GM11168 (cell line): ENCODE results near the gene CENPP.

Experiments used
- in situ Hi-C: fragments of 300-500 bp; cut with MboI; formaldehyde crosslinking; loops from one replicate; pipeline ENCODE4 v1.12.0; 2022; ENCODE audit warnings: low sequenced_read_pairs; ENCODE audit not compliant: unreplicated experiment

Gene CENPP

GRCh38 chr9:92312887-92313623 is 12.7 kb upstream of the CENPP start:
- in situ Hi-C loops, result loop anchor here (25.0 kb wide), 1 partner anchor 324 kb away; no protein-coding TSS in a partner anchor

- in situ Hi-C loops, result loop anchor here (25.0 kb wide), 1 partner anchor 324 kb away; no protein-coding TSS in a partner anchor
These were observed 12.1 kb upstream of the CENPP start for GRCh38 chr9:92313624-92314012.

GRCh38 chr9:92315456-92315855 is 10.3 kb upstream of the CENPP start:
- in situ Hi-C loops, result loop anchor here (25.0 kb wide), 1 partner anchor 322 kb away; no protein-coding TSS in a partner anchor

GRCh38 chr9:92324431-92324830 is 1.3 kb upstream of the CENPP start:
- in situ Hi-C loops, result loop anchor here (25.0 kb wide), 1 partner anchor 313 kb away; no protein-coding TSS in a partner anchor

GRCh38 chr9:92324889-92325268 is 874 bp upstream of the CENPP start:
- in situ Hi-C loops, result loop anchor here (25.0 kb wide), 1 partner anchor 312 kb away; no protein-coding TSS in a partner anchor

- in situ Hi-C loops, result no loop called here
These were observed 293 bp downstream of the CENPP start for GRCh38 chr9:92325991-92326500.

GRCh38 chr9:92327283-92327850 is 1.6 kb downstream of the CENPP start:
- in situ Hi-C loops, result no loop called here

GRCh38 chr9:92328225-92328624 is 2.5 kb downstream of the CENPP start:
- in situ Hi-C loops, result no loop called here

- in situ Hi-C loops, result no loop called here
These were observed 7.0 kb downstream of the CENPP start for GRCh38 chr9:92332577-92333281.

GRCh38 chr9:92333282-92333634 is 7.5 kb downstream of the CENPP start:
- in situ Hi-C loops, result no loop called here

GRCh38 chr9:92341578-92341977 is 15.8 kb downstream of the CENPP start:
- in situ Hi-C loops, result no loop called here

- in situ Hi-C loops, result no loop called here
These were observed 17.2 kb downstream of the CENPP start for GRCh38 chr9:92342825-92343488.

GRCh38 chr9:92345582-92345981 is 19.8 kb downstream of the CENPP start:
- in situ Hi-C loops, result no loop called here

GRCh38 chr9:92349771-92350739 is 24.3 kb downstream of the CENPP start:
- in situ Hi-C loops, result no loop called here

- in situ Hi-C loops, result no loop called here
These were observed 25.0 kb downstream of the CENPP start for GRCh38 chr9:92350740-92351133.

- in situ Hi-C loops, result no loop called here
These were observed 27.3 kb downstream of the CENPP start for GRCh38 chr9:92353051-92353450.

- in situ Hi-C loops, result no loop called here
These were observed 33.7 kb downstream of the CENPP start for GRCh38 chr9:92359394-92359995.

GRCh38 chr9:92360083-92360482 is 34.3 kb downstream of the CENPP start:
- in situ Hi-C loops, result no loop called here

- in situ Hi-C loops, result no loop called here
These were observed 43.3 kb downstream of the CENPP start for GRCh38 chr9:92369075-92369474.
